PC-3 (cell line): ENCODE measurements around the gene SLC25A45. TPM values are rescaled to one million over a fixed set of nuclear protein-coding genes. Genes with fewer than 3 reads are reported as not detected.

ENCODE experiments used
- ATAC-seq: fragments of 200-7000 bp; cut with Tn5 transposase; 2 replicates; pipeline ENCODE4 v1.9.1; 2020; ENCODE audit warnings: mild to moderate bottlenecking, moderate library complexity
- BruUV-seq: library from RNA; stranded (reverse); fragments of 400-500 nt; replicated peaks from 2 replicates; lab custom pipeline; 2021; lab: Mats Ljungman, UMichigan
- CTCF ChIA-PET: fragments of 300-600 bp; sonication (Branson Sonifier 250); formaldehyde crosslinking; loops from one replicate; lab custom pipeline; 2022; ENCODE audit warnings: antibody characterized with exemption; lab: Charles Lee
- POLR2A ChIA-PET: fragments of 300-600 bp; sonication (Branson Sonifier 250); formaldehyde crosslinking; loops from one replicate; lab custom pipeline; 2022; ENCODE audit warnings: antibody characterized with exemption; ENCODE audit not compliant: unreplicated experiment; lab: Charles Lee
- DNase-seq: peaks from one replicate; pipeline ENCODE4 v3.0.0-alpha.2; 2015
- H2AFZ ChIP-seq: fragments of 300-600 bp; sonication (generic); 2 replicates; pipeline ENCODE4 v1.6.0; 2016; ENCODE audit warnings: antibody characterized with exemption, low read length
- H3F3A ChIP-seq: fragments of 300-600 bp; sonication (generic); one replicate; pipeline ENCODE4 v1.6.0; 2017; ENCODE audit warnings: antibody characterized with exemption, low read length, control low read depth, mild to moderate bottlenecking; ENCODE audit not compliant: unreplicated experiment
- H3K27ac ChIP-seq: fragments of 300-600 bp; sonication (generic); 2 replicates; pipeline ENCODE4 v1.5.1; 2016; ENCODE audit warnings: mild to moderate bottlenecking, low read length
- H3K27me3 ChIP-seq: fragments of 300-600 bp; sonication (generic); 2 replicates; pipeline ENCODE4 v1.6.1; 2016; ENCODE audit warnings: low read length, mixed read lengths
- H3K36me3 ChIP-seq: fragments of 300-600 bp; sonication (generic); 2 replicates; pipeline ENCODE4 v1.6.1; 2016; ENCODE audit warnings: low read depth, mixed run types, low read length, mixed read lengths
- H3K4me1 ChIP-seq: fragments of 300-600 bp; sonication (generic); 2 replicates; pipeline ENCODE4 v1.5.1; 2016; ENCODE audit warnings: low read length; ENCODE audit not compliant: insufficient read depth
- H3K4me2 ChIP-seq: fragments of 300-600 bp; sonication (generic); 2 replicates; pipeline ENCODE4 v1.6.0; 2016; ENCODE audit warnings: low read length
- H3K4me3 ChIP-seq: fragments of 300-600 bp; sonication (generic); 2 replicates; pipeline ENCODE4 v1.5.1; 2016; ENCODE audit warnings: mild to moderate bottlenecking, low read length, mixed read lengths
- H3K79me2 ChIP-seq: fragments of 300-600 bp; sonication (generic); 2 replicates; pipeline ENCODE4 v1.6.1; 2017; ENCODE audit warnings: low read length, mixed read lengths
- H3K9ac ChIP-seq: fragments of 300-600 bp; sonication (generic); 2 replicates; pipeline ENCODE4 v1.6.0; 2016; ENCODE audit warnings: mild to moderate bottlenecking, low read length
- H3K9me2 ChIP-seq: fragments of 300-600 bp; sonication (generic); replicated peaks from 2 replicates; pipeline ENCODE4 v1.6.1; 2016; ENCODE audit warnings: mixed run types, low read length, mixed read lengths
- H3K9me3 ChIP-seq: fragments of 300-600 bp; sonication (generic); 2 replicates; pipeline ENCODE4 v1.6.1; 2016; ENCODE audit warnings: low read length, mixed read lengths
- H4K20me1 ChIP-seq: fragments of 300-600 bp; sonication (generic); 2 replicates; pipeline ENCODE4 v1.6.1; 2016; ENCODE audit warnings: low read length, mixed read lengths
- EZH2 ChIP-seq: fragments of 300-600 bp; sonication (generic); IDR thresholded peaks from one replicate; pipeline ENCODE4 v1.6.1; 2017; ENCODE audit warnings: antibody characterized with exemption, mild to moderate bottlenecking, low read length; ENCODE audit not compliant: unreplicated experiment
- EZH2phosphoT487 ChIP-seq: fragments of 300-600 bp; sonication (generic); IDR thresholded peaks from 2 replicates; pipeline ENCODE4 v1.6.1; 2018; ENCODE audit warnings: mild to moderate bottlenecking, antibody characterized with exemption, low read length, borderline replicate concordance
- intact Hi-C: fragments of 100-400 bp; cut with micrococcal nuclease; formaldehyde crosslinking; loops from 2 replicates; pipeline ENCODE4 v1.9.0; 2023
- total RNA-seq: library from RNA; depleted of rRNA; stranded (reverse); fragments of >200 nt; gene quantifications from 2 replicates; pipeline ENCODE4 v1.2.3, GENCODE V29; 2014
- TF ChIP-seq, protein P1 (sequence below): fragments of 300-600 bp; sonication (generic); conservative IDR thresholded peaks from 2 replicates; pipeline ENCODE4 v1.5.1; 2017; ENCODE audit warnings: antibody characterized with exemption, low read depth, mild to moderate bottlenecking, low read length

Gene SLC25A45
- total RNA-seq, 1 experiment from 2014 or later = 12.7 TPM

DNA sequence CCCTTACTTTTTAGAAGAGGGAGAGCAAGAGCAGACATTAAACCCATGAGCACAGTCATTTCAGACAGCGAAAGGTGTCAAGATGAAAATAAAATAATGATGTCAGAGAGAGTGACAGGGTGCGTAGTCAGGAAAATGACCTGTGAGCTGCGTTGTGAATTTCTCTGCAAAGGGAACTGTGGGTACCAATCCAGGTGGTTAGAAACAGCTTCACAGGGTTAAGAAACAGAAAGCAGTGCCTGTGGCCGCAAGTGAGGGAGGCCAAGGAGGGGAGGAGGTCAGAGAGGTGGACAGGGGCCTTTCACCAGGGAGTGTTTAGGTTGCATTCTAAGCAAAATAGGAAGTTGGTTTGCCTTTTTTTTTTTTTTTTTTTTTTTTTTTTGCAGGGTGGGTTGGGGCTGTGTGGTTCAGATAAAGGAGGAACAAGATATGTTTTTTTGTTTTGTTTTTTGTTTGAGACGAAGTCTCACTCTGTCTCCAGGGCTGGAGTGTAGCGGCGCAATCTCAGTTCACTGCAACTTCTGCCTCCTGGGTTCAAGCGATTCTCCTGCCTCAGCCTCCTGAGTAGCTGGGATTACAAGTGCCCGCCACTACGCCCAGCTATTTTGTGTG lies 20.0 kb downstream of the SLC25A45 start:
- no peak for TF ChIP-seq EZH2
- no peak for TF ChIP-seq EZH2phosphoT487
- TF ChIP-seq, protein P1, sequence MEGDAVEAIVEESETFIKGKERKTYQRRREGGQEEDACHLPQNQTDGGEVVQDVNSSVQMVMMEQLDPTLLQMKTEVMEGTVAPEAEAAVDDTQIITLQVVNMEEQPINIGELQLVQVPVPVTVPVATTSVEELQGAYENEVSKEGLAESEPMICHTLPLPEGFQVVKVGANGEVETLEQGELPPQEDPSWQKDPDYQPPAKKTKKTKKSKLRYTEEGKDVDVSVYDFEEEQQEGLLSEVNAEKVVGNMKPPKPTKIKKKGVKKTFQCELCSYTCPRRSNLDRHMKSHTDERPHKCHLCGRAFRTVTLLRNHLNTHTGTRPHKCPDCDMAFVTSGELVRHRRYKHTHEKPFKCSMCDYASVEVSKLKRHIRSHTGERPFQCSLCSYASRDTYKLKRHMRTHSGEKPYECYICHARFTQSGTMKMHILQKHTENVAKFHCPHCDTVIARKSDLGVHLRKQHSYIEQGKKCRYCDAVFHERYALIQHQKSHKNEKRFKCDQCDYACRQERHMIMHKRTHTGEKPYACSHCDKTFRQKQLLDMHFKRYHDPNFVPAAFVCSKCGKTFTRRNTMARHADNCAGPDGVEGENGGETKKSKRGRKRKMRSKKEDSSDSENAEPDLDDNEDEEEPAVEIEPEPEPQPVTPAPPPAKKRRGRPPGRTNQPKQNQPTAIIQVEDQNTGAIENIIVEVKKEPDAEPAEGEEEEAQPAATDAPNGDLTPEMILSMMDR = no peak
- Histone ChIP-seq H3K9me2 (no peaks in the 10 kb centered on the region), H3K4me2 (no peak overlapping the region), H3F3A (no peaks in the 10 kb centered on the region), H3K79me2 (no peaks in the 10 kb centered on the region), H4K20me1 (no peaks in the 10 kb centered on the region), H3K27me3 (no peaks in the 10 kb centered on the region), H3K9ac (no peak overlapping the region), H3K4me3 (no peak overlapping the region), H3K27ac (no peak overlapping the region), H3K36me3 (no peaks in the 10 kb centered on the region), H2AFZ (no peak overlapping the region), H3K9me3 (no peaks in the 10 kb centered on the region), H3K4me1 (no peaks in the 10 kb centered on the region)
- POLR2A ChIA-PET = no interaction called here
- intact Hi-C loops = no loop called here
- no peak for DNase-seq
- ATAC-seq = no peak
- CTCF ChIA-PET = no interaction called here
- BruUV-seq = no TSS peak

DNA sequence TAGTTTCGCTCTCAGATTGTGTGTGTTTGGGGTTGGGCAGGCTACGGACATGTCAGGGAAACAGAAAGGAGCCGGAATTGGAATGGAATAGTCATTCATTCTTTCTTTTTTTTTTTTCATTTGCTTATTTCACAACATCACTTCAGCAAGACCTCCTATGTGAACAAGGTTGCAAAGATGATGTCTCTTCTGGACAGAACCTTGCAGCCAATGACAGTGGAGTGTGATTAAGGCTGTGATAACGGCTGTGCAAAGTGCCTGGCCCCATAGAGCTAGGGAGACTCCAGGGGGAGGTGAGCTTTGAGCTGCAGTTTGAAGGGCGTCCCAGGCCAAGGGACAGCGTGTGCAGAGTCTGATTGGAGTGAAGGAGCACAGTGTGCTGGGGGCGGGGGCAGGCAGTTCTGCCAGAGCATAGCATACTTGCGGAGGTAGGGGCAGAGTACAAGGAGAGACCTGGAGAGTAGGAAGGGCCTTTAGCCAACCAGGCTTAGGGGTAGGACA lies 24.5 kb downstream of the SLC25A45 start:
- Histone ChIP-seq H3K9ac (no peak overlapping the region), H3K4me3 (no peak overlapping the region), H4K20me1 (no peaks in the 10 kb centered on the region), H3K4me1 (peaks cover 7% of the 10 kb centered on the region), H3K9me2 (no peaks in the 10 kb centered on the region), H3K9me3 (no peaks in the 10 kb centered on the region), H3F3A (peaks cover 10% of the 10 kb centered on the region), H3K79me2 (no peaks in the 10 kb centered on the region), H3K36me3 (no peaks in the 10 kb centered on the region), H3K4me2 (no peak overlapping the region), H3K27ac (no peak overlapping the region), H3K27me3 (no peaks in the 10 kb centered on the region), H2AFZ (no peak overlapping the region)
- no TSS peak for BruUV-seq
- TF ChIP-seq, protein P1 = no peak
- no peak for TF ChIP-seq EZH2phosphoT487
- no peak for TF ChIP-seq EZH2
- ATAC-seq (no peak), DNase-seq (no peak)
- CTCF ChIA-PET = interaction anchor here (0.5 kb wide), 1 partner anchor 162 kb away, joined by 3 read pairs; no protein-coding TSS in a partner anchor
- intact Hi-C loops = no loop called here
- POLR2A ChIA-PET = interaction anchor here (0.6 kb wide), 1 partner anchor 28 kb away, joined by 3 read pairs; no protein-coding TSS in a partner anchor

DNA sequence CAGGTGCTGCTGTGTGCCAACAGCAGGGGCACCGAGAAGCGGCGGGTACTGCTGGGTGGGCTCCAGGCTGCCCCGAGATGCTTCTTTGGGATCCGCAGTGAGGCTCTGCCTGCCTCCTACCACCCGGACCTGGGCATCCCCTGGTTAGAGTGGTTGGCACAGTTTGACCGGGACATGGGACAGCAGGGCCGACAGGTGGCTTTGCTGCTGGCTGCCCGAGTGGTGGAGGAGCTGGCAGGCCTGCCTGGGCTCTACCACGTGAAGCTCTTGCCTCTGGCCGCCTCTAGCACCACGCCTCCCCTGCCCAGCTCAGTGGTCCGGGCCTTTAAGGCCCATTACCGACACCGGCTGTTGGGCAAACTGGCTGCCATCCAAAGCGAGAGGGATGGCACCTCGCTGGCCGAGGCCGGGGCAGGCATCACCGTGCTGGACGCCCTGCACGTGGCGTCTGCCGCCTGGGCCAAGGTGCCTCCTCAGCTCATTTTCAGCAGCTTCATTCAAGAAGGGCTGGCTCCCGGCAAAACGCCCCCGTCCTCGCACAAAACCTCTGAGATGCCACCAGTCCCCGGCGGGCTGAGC lies 26.0 kb downstream of the SLC25A45 start:
- H3K27me3 ChIP-seq = no peaks in the 10 kb centered on the region
- H3K4me1 ChIP-seq = peaks cover 7% of the 10 kb centered on the region
- no peaks in the 10 kb centered on the region for H4K20me1 ChIP-seq
- H2AFZ ChIP-seq = no peak overlapping the region
- intact Hi-C loops = no loop called here
- TF ChIP-seq, protein P1 = no peak
- no peak for TF ChIP-seq EZH2
- TF ChIP-seq EZH2phosphoT487 = no peak
- ATAC-seq = no peak
- POLR2A ChIA-PET = no interaction called here
- H3K79me2 ChIP-seq = no peaks in the 10 kb centered on the region
- H3K9me3 ChIP-seq = no peaks in the 10 kb centered on the region
- DNase-seq = no peak
- BruUV-seq = no TSS peak
- CTCF ChIA-PET = interaction anchor here (0.6 kb wide), 1 partner anchor 292 kb away, joined by 4 read pairs; no protein-coding TSS in a partner anchor
- H3K9me2 ChIP-seq = no peaks in the 10 kb centered on the region
- H3K4me2 ChIP-seq = no peak overlapping the region
- peaks cover 8% of the 10 kb centered on the region; the same call in 1 of the 2 replicates for H3K36me3 ChIP-seq
- no peak overlapping the region for H3K4me3 ChIP-seq
- H3F3A ChIP-seq = peaks cover 14% of the 10 kb centered on the region
- no peak overlapping the region for H3K9ac ChIP-seq
- no peak overlapping the region for H3K27ac ChIP-seq
